Mucosa of descending colon (tissue), 3 donors: ENCODE measurements around the gene TACC2. TPM values are rescaled to one million over a fixed set of nuclear protein-coding genes. Genes with fewer than 3 reads are reported as not detected.

ENCODE experiments used
- ATAC-seq: fragments of 200-7000 bp; cut with Tn5 transposase; one replicate; pipeline ENCODE4 v1.9.1; 2020; ENCODE audit warnings: mild to moderate bottlenecking, moderate library complexity
- DNase-seq, 3 donors: peaks; one replicate each; pipeline ENCODE4 v3.0.0-alpha.2; 2020
- H3K36me3 ChIP-seq: fragments of 200-600 bp; one replicate; pipeline ENCODE4 v1.8.0; 2021; ENCODE audit warnings: low read depth, mild to moderate bottlenecking
- H3K4me1 ChIP-seq: fragments of 200-600 bp; one replicate; pipeline ENCODE4 v1.8.0; 2021; ENCODE audit warnings: low read depth, mild to moderate bottlenecking
- H3K4me3 ChIP-seq: fragments of 200-600 bp; one replicate; pipeline ENCODE4 v1.8.0; 2021; ENCODE audit warnings: mild to moderate bottlenecking
- H3K9me3 ChIP-seq: fragments of 200-600 bp; one replicate; pipeline ENCODE4 v1.8.0; 2021; ENCODE audit warnings: mild to moderate bottlenecking
- intact Hi-C, 2 donors: fragments of 100-400 bp; cut with DNase I in 1 of 2; cut with micrococcal nuclease in 1 of 2; formaldehyde crosslinking; loops; one replicate each; pipeline versions ENCODE4 v1.11.0 to v1.11.1; 2022; cut with DNase I, micrococcal nuclease
- total RNA-seq, 3 donors: library from RNA; stranded (reverse); fragmentation: NEBNext Ultra II Directional in 2 of 3; extraction: Animal tissue kit (Norgen Biotek cat#: 25700) in 2 of 3; gene quantifications; one replicate each; pipeline versions ENCODE4 v1.2.1 to v1.2.4, GENCODE V29; 2021 to 2023
- TF ChIP-seq, protein P1 (sequence below): fragments of 200-600 bp; IDR thresholded peaks from one replicate; pipeline ENCODE4 v1.8.0; 2022; ENCODE audit warnings: antibody characterized with exemption, mild to moderate bottlenecking
- donor health status: DM: no; HTN: no; CAD: no; lungs with moderate emphysema.
- donor health status: DM: no; HTN: no; CAD: no.
- donor health status: DM: no; HTN: yes; CAD: no.

Gene TACC2
- total RNA-seq, 3 donors from 2014 or later, result 97.5 to 170 (median 133) TPM

DNA sequence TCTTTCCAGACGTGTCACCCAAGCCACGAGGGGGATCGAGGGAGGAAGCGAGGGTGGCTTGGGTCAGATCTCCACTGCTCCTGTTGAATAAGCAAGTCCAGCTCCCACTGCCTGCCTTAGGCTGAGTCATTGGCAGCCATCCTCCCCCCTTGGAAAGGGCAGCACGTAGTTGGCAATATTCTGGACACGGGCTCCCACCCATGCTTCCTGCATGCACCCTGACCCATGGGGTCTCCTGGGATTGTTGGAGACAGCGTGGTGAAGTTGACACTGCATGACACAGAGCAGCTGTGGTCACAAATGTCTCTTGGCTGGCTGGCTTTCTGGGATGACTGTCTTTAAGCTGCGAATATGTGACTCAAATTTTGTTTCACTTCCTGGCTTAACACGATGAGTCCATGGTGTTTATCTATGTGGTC, 293.3 kb downstream of the TACC2 start:
- no peak for DNase-seq
- intact Hi-C loops, result no loop called here
- Histone ChIP-seq H3K9me3 (no peaks in the 10 kb centered on the region), H3K4me1 (no peaks in the 10 kb centered on the region), H3K4me3 (no peak overlapping the region), H3K36me3 (no peaks in the 10 kb centered on the region)
- ATAC-seq, result no peak
- TF ChIP-seq, protein P1, sequence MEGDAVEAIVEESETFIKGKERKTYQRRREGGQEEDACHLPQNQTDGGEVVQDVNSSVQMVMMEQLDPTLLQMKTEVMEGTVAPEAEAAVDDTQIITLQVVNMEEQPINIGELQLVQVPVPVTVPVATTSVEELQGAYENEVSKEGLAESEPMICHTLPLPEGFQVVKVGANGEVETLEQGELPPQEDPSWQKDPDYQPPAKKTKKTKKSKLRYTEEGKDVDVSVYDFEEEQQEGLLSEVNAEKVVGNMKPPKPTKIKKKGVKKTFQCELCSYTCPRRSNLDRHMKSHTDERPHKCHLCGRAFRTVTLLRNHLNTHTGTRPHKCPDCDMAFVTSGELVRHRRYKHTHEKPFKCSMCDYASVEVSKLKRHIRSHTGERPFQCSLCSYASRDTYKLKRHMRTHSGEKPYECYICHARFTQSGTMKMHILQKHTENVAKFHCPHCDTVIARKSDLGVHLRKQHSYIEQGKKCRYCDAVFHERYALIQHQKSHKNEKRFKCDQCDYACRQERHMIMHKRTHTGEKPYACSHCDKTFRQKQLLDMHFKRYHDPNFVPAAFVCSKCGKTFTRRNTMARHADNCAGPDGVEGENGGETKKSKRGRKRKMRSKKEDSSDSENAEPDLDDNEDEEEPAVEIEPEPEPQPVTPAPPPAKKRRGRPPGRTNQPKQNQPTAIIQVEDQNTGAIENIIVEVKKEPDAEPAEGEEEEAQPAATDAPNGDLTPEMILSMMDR, result no peak

DNA sequence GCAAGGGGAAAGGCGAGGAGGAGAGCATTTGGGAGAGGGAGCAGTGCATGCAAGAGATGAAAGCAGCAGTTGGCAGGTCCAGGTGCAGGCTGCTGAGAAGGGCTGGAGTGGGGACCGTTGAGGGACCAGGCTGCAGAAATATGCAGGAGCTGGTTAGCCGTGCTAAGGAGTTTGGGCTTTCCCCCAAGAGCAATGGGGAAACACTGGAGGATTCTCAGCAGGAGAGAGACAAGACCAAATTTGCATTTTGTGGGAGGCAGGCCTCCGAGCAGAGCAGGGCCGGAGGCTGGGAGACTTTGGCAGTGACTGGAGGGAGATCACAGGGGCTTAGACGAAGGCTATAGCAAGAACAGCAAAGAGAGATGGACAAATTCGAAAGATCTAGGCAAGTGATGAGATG, 293.9 kb downstream of the TACC2 start:
- Histone ChIP-seq H3K36me3 (no peaks in the 10 kb centered on the region), H3K9me3 (no peaks in the 10 kb centered on the region), H3K4me3 (no peak overlapping the region), H3K4me1 (no peaks in the 10 kb centered on the region)
- TF ChIP-seq, protein P1, result no peak
- ATAC-seq (no peak), DNase-seq (no peak)
- intact Hi-C loops, result no loop called here

DNA sequence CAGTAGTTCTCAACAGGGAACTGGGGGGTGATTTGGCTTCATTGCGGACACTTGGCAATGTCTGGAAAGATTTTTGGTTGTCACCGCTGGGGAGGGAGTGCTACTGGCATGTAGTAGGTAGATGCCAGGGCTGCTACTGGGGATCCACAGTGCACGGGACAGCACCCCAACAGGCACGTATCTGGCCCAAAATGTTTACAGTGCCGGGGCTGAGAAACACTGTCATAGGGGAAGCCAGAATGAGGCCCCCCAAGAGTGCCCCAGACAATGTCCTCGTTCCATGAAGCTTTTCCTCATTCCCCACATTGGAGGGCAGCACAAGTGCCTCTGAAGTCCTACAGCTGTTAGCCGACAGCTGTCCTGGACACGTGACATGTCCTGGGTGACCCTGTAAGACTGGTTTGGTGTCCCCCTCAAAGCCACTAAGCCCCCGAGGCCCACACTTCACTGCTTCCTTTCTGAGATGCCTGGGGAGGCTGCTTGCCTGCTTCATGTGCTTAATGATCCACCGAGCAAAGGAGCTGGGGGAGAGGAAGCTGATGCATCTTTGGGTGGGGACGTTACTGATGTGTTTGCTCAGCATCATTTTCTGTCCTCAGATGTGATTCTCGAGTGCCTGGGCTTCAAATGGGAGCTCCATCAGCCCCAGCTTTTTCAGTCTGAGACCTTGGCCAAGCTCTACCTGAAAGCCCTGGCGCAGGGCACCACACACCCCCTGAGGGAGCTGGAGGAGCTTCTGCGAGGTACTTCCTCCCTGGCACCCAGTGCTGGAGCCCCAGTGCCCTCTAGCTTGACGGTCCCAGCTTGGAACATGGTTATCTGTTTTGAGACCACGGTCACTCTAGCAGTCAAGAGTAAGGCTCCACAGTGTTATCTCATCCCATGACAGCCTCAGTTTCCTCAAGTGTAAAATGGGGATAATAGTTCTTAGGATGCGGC, 296.8 kb downstream of the TACC2 start:
- TF ChIP-seq, protein P1, result no peak
- Histone ChIP-seq H3K4me1 (no peaks in the 10 kb centered on the region), H3K36me3 (no peaks in the 10 kb centered on the region), H3K4me3 (no peak overlapping the region), H3K9me3 (no peaks in the 10 kb centered on the region)
- ATAC-seq, result no peak
- intact Hi-C loops, result no loop called here
- no peak for DNase-seq

DNA sequence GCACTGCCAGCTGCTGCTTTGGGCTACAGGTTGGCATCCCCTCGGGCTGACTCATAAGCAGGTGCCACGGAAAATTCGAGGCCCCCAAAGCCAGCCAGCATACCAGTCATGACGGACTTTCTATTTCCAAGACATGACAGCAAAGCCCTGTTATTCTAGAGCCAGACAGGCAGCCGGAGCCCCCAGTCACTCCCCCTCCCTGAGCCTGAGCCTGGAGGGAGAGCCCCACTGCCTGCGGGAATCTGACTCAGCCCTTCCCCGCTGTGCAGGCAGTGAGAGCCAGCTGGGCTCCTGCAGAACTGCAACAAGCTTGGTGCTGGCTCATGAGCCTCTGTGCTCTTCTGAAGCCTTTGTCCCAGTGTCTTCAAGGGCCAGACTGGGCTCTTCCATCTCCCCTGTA, 297.9 kb downstream of the TACC2 start:
- TF ChIP-seq, protein P1, result no peak
- Histone ChIP-seq H3K4me1 (no peaks in the 10 kb centered on the region), H3K36me3 (no peaks in the 10 kb centered on the region), H3K4me3 (no peak overlapping the region), H3K9me3 (no peaks in the 10 kb centered on the region)
- no peak for DNase-seq
- peak; percentile 57 for ATAC-seq
- intact Hi-C loops, result no loop called here

DNA sequence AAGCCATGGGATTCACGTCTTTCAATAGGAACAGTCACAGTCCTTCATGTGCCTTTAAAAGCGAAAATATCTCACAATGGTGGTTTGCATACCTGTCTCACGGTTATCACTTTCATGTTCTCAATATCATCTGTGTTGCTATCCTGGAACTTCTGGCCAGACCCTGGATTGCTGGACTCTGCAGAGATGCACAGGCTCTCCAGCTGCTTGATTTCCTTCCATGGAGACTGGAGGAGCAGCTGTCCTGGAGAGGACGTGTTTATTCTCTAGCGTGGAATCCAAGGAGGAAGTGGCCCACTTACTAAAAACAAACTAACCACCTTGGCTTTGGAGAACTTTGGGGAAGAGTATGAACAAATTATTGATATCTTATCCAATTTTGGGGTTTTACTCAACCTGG, 298.6 kb downstream of the TACC2 start:
- H3K4me3 ChIP-seq, result no peak overlapping the region
- H3K36me3 ChIP-seq, result no peaks in the 10 kb centered on the region
- H3K4me1 ChIP-seq, result no peaks in the 10 kb centered on the region
- DNase-seq (no peak), ATAC-seq (no peak)
- intact Hi-C loops, result no loop called here
- no peaks in the 10 kb centered on the region for H3K9me3 ChIP-seq
- TF ChIP-seq, protein P1, result no peak
